Prostate gland (tissue), 2 donors: ENCODE data around the gene HS6ST2. TPM values are rescaled to one million over a fixed set of nuclear protein-coding genes. Genes with fewer than 3 reads are reported as not detected.

Experiments used
- DNase-seq: peaks from one replicate; pipeline ENCODE4 v3.0.0-alpha.2; 2019; ENCODE audit warnings: low spot score
- H3K27ac ChIP-seq, 2 donors: fragments of 200-600 bp; sonication (generic); 2 replicates each; pipeline ENCODE4 v1.5.1; 2017 to 2019
- H3K27me3 ChIP-seq: fragments of 200-600 bp; sonication (generic); replicated peaks from 2 replicates; pipeline ENCODE4 v1.5.1; 2019; ENCODE audit not compliant: insufficient read depth
- H3K36me3 ChIP-seq, 2 donors: fragments of 200-600 bp; sonication (generic); 1 replicate in 1 of 2; 2 replicates in 1 of 2; pipeline versions ENCODE4 v1.5.1 to v1.8.1; 2017 to 2019
- H3K4me1 ChIP-seq: fragments of 200-600 bp; sonication (generic); replicated peaks from 2 replicates; pipeline ENCODE4 v1.5.1; 2019
- H3K4me3 ChIP-seq, 2 donors: fragments of 200-600 bp; sonication (generic); 2 replicates each; pipeline ENCODE4 v1.5.1; 2017 to 2019
- H3K9me3 ChIP-seq: fragments of 200-600 bp; sonication (generic); 2 replicates; pipeline ENCODE4 v1.5.1; 2017
- CTCF ChIP-seq, 4 experiments: fragments of 200-600 bp in 2 of 4; fragments of 450-650 bp in 2 of 4; sonication (generic) in 2 of 4; IDR thresholded peaks; 1 replicate in 3 of 4; 2 replicates in 1 of 4; pipeline ENCODE4 v1.5.1; 2016 to 2019; ENCODE audit warnings: antibody characterized with exemption in 4 of 4, mild to moderate bottlenecking in 2 of 4, moderate library complexity in 2 of 4
- POLR2A ChIP-seq: fragments of 450-650 bp; IDR thresholded peaks from one replicate; pipeline ENCODE4 v1.6.1; 2016; ENCODE audit warnings: antibody characterized with exemption, mild to moderate bottlenecking
- POLR2AphosphoS5 ChIP-seq: sonication (generic); formaldehyde crosslinking; IDR thresholded peaks from one replicate; pipeline ENCODE4 v1.6.1; 2017; ENCODE audit warnings: antibody characterized with exemption
- WGBS: methylation state at CpG from one replicate; pipeline ENCODE4 v1.1.5; 2018; 5-methylcytosine and 5-hydroxymethylcytosine counted together
- intact Hi-C: fragments of 100-400 bp; cut with DNase I; formaldehyde crosslinking; loops from one replicate; pipeline ENCODE4 v1.14.2; 2022
- total RNA-seq, 2 donors: library from RNA; depleted of rRNA; stranded (reverse); fragments of >200 nt; gene quantifications; one replicate each; pipeline ENCODE4 v1.1.0, GENCODE V29; 2016

The HS6ST2 gene
- total RNA-seq, 2 donors from 2014 or later, result 1.1 to 6.1 TPM

DNA sequence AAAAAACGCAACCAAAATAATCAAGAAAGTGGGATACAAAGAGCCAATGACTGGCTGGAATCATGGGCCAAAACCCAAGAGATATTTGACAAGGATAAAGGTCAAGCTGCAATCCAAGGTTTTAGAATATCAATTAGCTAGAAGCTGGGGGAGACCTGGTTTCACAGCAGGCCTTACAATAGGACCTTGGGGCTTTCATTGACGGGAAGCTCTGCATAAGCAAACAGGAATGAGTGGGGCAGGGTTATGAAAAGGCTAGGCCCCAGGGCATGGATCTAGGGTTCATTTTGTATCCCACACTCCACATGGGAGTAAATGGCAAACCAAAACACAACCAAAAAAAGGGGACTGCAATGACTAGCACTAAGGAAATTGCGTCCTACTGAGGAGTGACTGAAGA lies 215.3 kb downstream of the HS6ST2 start:
- WGBS, result 98% methylated on average over 3 of the region's 3 CpGs
- TF ChIP-seq CTCF (IDR thresholded peaks at IDR 0.05) (no peak), POLR2AphosphoS5 (no peak), POLR2A (no peak)
- no peaks in the 10 kb centered on the region for H3K4me1 ChIP-seq
- H3K27me3 ChIP-seq, result no peaks in the 10 kb centered on the region
- H3K27ac ChIP-seq, result no peak overlapping the region
- DNase-seq, result no peak
- no peaks in the 10 kb centered on the region for H3K9me3 ChIP-seq
- intact Hi-C loops, result no loop called here
- no peak overlapping the region for H3K4me3 ChIP-seq
- no peaks in the 10 kb centered on the region for H3K36me3 ChIP-seq

GRCh38 chrX:132742246-132742645 lies 216.2 kb downstream of the HS6ST2 start:
- H3K27me3 ChIP-seq, result no peaks in the 10 kb centered on the region
- no peak for DNase-seq
- intact Hi-C loops, result no loop called here
- no peak for TF ChIP-seq POLR2AphosphoS5
- no peaks in the 10 kb centered on the region for H3K9me3 ChIP-seq
- no peaks in the 10 kb centered on the region for H3K36me3 ChIP-seq
- 30% methylated on average over 1 of the region's 1 CpG for WGBS
- H3K27ac ChIP-seq, result no peak overlapping the region
- no peaks in the 10 kb centered on the region for H3K4me1 ChIP-seq
- no peak overlapping the region for H3K4me3 ChIP-seq

DNA sequence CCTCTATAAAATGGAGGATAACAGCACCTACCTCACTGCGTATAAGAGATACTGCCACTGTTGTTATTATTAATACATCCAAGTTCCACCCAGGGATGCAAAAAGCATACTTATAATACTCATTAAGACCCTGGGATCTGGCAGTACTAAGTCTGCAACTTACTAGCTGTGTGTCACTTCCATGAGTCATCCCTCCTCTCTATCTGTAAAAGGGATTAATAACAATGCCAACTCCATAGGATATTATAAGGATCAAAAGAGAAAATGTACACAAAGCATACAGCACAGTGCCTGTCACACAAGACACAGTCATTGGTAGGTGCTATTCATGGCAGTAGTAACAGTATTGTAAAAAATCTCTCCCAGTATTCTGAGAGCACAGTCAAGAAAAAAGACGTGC lies 216.7 kb downstream of the HS6ST2 start:
- no peaks in the 10 kb centered on the region for H3K9me3 ChIP-seq
- H3K4me3 ChIP-seq, result no peak overlapping the region
- no peaks in the 10 kb centered on the region for H3K27me3 ChIP-seq
- TF ChIP-seq POLR2AphosphoS5 (no peak), CTCF (IDR thresholded peaks at IDR 0.05) (no peak), POLR2A (no peak)
- H3K36me3 ChIP-seq, result no peaks in the 10 kb centered on the region
- intact Hi-C loops, result no loop called here
- 30% methylated on average over 2 of the region's 2 CpGs for WGBS
- no peaks in the 10 kb centered on the region for H3K4me1 ChIP-seq
- DNase-seq, result no peak
- no peak overlapping the region for H3K27ac ChIP-seq

DNA sequence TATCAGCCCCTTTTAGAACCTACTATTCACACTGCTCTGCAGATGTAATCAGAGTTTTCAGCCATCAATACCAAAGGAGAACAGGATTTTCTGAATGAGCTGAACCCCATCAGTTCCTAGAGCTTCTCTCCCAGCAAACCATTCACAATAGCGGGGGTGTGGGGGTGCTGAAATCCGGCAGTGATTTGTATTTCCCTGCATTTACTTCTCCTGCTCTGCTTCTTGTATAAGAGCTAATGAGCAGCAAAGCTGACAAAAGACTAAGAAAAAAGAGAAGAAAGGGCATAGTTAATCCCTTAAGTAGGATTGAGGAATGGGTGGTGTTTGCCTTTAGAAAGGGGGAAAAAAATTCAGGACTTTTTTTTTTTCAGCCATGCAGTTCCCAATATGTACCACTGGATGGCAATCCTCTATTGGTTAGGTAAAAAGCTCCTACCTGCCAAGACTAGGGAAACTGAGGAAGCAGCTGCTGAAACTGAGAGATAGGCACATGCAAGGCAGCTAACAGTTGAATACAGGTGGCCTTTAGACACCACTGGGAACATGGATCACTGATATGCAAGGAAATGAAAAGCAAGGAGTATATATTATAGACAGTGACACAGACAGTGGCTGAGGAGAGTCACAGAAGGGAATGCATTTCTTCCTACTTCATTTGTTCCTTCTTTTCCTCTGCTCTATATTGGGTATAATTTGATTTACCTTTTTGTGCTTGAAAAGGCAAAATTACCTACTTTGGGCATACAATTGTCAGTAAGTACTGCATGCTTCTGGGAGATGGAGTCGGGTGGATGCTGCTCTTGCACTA lies 217.9 kb downstream of the HS6ST2 start:
- intact Hi-C loops, result no loop called here
- TF ChIP-seq POLR2AphosphoS5 (no peak), CTCF (IDR thresholded peaks at IDR 0.05) (peak in 3 of 4 experiments; percentile 4 to 18 (median 16))
- Histone ChIP-seq H3K36me3 (no peaks in the 10 kb centered on the region), H3K9me3 (no peaks in the 10 kb centered on the region), H3K4me3 (no peak overlapping the region), H3K4me1 (no peaks in the 10 kb centered on the region), H3K27ac (no peak overlapping the region), H3K27me3 (no peaks in the 10 kb centered on the region)
- no peak for DNase-seq
- WGBS, result 90% methylated on average over 3 of the region's 3 CpGs

GRCh38 chrX:132738951-132739350 lies 219.5 kb downstream of the HS6ST2 start:
- TF ChIP-seq POLR2AphosphoS5 (no peak), CTCF (IDR thresholded peaks at IDR 0.05) (no peak), POLR2A (no peak)
- Histone ChIP-seq H3K36me3 (no peaks in the 10 kb centered on the region), H3K4me1 (no peaks in the 10 kb centered on the region), H3K9me3 (no peaks in the 10 kb centered on the region), H3K4me3 (no peak overlapping the region), H3K27me3 (no peaks in the 10 kb centered on the region), H3K27ac (no peak overlapping the region)
- intact Hi-C loops, result no loop called here
- WGBS, result 68% methylated on average over 6 of the region's 6 CpGs
- no peak for DNase-seq
